Measurements from ENCODE around the gene CEP162.

DNA sequence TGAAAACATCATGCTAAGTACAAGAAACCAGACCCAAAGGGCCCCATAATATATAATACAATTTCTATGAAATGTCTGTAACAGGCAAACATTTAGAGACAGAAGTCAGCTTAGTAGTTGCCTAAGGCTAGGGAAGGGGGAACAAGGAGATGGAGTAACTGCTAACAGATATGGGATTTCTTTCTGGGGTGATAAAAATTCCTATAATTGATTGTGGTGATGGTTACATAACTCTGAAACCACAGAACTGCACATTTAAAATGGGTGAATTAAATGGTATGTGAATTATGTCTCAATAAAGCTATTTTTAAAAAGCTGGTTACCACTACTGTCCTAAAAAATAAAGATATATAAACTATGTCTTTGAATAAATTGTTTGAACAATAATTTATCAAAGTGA, 3.2 kb downstream of the CEP162 start:
- TF ChIP-seq POLR2A (IDR thresholded peaks at IDR 0.05) = no peak
- TF ChIP-seq, protein P1, sequence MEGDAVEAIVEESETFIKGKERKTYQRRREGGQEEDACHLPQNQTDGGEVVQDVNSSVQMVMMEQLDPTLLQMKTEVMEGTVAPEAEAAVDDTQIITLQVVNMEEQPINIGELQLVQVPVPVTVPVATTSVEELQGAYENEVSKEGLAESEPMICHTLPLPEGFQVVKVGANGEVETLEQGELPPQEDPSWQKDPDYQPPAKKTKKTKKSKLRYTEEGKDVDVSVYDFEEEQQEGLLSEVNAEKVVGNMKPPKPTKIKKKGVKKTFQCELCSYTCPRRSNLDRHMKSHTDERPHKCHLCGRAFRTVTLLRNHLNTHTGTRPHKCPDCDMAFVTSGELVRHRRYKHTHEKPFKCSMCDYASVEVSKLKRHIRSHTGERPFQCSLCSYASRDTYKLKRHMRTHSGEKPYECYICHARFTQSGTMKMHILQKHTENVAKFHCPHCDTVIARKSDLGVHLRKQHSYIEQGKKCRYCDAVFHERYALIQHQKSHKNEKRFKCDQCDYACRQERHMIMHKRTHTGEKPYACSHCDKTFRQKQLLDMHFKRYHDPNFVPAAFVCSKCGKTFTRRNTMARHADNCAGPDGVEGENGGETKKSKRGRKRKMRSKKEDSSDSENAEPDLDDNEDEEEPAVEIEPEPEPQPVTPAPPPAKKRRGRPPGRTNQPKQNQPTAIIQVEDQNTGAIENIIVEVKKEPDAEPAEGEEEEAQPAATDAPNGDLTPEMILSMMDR (IDR thresholded peaks at IDR 0.05) = no peak

All from thyroid gland (tissue), 4 donors.